HG02798 (cell line): ENCODE results near the gene AQP7.
A peak's percentile ranks its signal among the peaks of the same experiment; 100 is the strongest.
"Not testable (repeated sequence)": the region's sequence is repeated elsewhere in the genome, so short reads cannot be mapped to it uniquely, and the experiment has no call there.

Experiments used
- ATAC-seq: cut with Tn5 transposase; IDR thresholded peaks from one replicate; pipeline ENCODE4 v1.9.1; 2021; ENCODE audit warnings: mild to moderate bottlenecking; ENCODE audit not compliant: unreplicated experiment, poor library complexity

The AQP7 gene

GRCh38 chr9:33378121-33378795 is 24.1 kb downstream of the AQP7 start:
- no peak for ATAC-seq

- no peak for ATAC-seq
Observed at GRCh38 chr9:33377089-33377715, 25.2 kb downstream of the AQP7 start.

DNA sequence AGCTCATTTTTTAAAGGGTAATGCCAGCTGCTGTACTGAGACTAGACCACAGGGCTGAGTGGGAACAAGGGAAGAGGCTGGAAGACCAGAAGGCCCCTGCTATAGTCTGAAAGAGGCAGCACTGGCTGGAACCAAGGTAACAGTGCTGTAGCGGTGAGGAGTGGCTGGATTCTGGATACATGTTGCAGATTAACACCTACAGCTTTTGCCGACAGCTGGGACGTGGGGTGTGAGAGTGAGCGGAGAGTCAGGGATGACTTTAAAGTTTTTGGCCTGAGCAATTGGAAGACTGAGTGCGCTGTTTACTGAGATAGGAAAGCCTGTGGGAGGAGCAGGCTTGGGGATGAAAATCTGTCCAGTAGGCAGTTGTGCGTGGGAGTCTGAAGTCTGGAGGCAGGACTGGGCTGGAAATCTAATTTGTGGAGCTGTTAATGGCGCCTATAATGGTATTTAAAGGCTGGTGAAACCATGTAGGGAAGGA is 26.5 kb downstream of the AQP7 start:
- no peak for ATAC-seq

GRCh38 chr9:33375238-33375840 is 27.0 kb downstream of the AQP7 start:
- ATAC-seq = no peak

DNA sequence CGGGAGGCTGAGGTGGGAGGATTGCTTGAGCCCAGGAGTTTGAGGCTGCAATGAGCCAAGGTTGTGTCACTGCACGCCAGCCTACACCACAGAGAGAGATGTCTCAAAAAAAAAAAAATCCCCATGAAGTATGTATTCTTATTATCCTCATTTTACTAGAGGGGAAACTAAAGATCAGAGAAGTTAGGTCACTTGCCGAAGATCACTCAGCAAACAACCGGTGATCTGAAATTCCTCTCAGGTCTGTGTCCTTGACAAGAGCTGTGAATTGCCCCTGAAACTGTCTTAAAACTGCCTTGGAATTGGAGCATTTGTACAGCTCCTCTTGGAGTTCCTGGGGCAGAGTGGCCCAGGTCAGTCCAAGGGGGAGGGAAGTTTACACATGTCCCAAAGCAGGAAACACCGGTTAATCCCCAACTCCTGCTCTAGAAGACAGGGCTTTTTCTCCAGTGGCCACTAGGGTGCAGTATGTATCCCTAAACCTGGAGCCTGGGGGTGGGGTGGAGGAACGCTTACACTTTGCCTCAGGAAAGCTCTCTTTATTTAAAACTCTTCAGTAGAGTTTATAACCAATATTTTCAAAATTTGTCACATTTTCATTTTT is 27.6 kb downstream of the AQP7 start:
- ATAC-seq = peak; percentile 66

DNA sequence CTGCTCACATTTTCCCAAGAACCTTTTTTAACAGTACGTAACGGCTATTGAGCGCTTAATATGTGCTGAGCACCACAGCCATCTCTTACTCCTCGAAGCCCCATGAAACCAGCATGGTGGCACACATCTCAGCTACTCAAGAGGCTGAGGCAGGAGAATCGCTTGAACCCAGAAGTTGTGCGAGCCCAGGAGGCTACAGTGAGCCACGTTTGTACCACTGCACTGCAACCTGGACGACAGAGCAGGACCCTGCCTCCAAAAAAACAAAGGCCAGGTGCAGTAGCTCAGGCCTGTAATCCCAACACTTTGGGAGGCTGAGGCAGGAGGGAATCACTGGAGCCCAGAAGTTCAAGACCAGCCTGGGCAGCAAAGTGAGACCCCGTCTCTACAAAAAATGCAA is 28.2 kb downstream of the AQP7 start:
- ATAC-seq = no peak

DNA sequence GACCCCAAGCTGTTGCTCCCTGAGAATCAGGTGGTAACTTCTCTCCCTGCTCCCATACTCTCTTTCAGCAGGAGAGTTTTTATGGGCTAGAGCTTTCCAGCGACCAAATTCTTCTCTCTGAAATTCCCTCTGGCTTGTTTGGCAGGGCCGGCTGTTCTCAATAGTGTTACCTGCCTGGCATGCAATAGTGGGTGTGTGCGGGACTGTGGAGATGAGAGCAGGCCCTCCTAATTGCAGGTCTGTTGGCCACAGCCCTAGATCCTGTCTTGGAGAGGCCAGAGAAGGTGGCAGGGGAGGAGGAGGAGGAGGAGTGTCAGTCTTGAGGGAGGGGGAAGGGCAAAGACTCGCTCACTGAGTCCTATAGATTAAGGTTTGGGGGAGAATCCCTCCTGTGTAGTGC is 29.5 kb downstream of the AQP7 start:
- no peak for ATAC-seq

DNA sequence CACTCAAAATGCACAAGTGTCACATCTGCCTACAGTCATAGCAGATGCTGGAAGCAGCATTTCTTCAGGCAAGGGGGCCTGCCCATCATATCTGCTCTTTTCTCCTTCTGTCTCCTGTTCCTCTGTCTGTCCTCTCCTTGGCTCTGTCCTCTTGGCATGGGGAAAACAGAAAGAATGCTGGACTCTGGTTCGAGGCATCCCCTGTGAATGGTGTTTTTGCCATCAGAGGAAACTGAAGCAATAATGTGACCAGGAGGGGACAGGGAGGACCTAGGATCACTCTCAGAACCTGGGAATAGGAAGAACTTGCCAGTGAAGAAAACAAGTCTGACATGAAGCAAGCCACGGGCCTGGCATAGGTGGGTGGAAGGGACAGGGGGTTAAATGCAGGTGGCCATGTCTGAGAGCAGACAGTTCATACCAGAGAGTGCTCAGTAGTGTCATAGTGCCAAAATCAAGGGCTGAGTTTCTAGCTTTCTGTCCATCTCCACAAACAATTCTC is 35.3 kb downstream of the AQP7 start:
- no peak for ATAC-seq

DNA sequence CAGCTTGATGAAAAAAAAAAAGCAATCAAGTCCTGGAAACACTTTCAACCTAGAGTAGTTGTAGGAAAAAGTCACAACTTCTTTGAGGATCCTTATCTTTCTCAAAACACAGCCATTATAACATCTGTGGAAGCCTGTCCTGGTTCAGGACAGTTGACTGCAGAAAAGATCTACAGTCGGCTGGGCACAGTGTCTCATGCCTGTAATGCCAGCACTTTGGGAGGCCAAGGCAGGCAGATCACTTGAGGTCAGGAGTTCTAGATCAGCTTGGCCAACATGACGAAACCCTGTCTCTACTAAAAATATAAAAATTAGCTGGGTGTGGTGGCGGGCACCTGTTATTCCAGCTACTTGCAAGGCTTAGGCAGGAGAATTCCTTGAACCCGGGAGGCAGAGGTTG is 37.6 kb downstream of the AQP7 start:
- not testable (repeated sequence) for ATAC-seq

DNA sequence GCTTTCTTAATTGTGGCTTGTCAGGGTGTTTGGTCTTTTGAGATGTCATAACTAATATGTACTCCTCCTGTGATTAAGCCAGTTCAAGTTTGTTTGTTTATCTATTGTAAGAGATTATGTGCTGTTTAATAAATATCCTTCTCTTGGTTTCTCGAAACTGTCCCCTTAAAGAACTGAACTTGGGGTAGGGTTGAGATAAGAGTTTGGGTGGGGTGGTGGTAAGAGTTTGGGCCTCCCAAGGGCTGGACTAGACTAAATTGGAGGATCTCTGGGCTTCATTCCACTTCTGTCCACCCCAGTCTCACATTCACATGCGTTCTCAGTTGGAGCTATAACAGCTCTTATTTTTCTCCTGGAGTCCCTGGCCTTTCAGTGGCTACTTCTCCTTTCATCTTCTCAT is 38.2 kb downstream of the AQP7 start:
- ATAC-seq = no peak

DNA sequence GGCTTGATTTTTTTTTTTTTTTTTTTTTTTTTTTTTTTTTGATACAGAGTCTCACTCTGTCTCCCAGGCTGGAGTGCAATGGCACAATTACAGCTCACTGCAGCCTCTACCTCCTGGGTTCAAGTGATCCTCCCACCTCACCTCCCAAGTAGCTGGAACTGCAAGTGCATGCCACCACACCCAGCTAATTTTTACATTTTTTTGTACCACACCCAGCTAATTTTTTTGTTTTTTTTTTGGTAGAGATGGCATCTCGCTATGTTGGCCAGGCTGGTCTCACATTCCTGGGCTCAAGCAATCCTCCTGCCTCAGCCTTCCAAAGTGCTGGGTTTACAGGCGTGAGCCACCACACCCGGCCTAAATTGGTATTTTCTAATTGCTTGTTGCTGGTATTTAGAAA is 43.7 kb downstream of the AQP7 start:
- not testable (repeated sequence) for ATAC-seq

GRCh38 chr9:33355933-33356332 is 46.4 kb downstream of the AQP7 start:
- ATAC-seq = no peak

DNA sequence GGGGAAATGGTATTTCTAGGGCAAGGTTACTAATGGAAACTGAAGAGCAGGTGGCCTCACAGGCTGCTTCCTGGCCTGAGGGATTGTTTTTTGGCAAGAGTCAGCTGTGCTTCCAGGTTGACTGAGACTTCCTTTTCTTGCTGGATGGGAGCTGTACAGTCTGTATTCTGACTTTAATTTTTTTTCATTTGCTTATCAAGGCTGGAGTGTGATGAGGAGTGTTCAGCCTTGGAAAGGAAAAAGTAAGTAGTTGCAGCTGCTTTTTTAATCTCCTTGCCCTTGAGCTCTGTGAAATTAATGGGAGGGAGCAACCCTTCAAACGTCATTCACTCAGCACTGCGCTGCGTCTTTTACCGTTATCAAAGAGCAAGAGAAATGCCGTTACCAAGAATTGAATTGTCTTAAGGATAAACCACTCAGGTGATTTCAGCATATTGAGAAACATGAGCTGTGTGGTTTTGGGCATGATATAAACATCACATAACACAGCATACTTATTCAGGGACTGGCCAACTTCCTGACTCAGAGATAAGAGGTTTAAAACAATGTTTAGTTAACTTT is 47.6 kb downstream of the AQP7 start:
- ATAC-seq = no peak

DNA sequence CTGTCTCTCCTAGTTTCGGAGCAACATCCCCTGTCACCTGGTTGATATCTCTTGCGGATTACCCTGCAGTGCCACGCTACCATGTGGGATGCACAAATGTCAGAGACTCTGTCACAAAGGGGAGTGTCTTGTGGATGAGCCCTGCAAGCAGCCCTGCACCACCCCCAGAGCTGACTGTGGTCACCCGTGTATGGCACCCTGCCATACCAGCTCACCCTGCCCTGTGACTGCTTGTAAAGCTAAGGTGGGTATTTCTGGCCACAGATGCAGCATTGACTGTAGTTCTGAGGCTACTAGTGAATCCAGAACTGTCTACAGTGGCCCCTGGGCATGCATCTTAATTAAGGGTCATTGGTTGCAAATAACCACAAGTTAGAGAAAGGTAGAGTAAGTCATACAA is 50.8 kb downstream of the AQP7 start:
- ATAC-seq = no peak

- no peak for ATAC-seq
Observed at GRCh38 chr9:33350310-33350709, 52.1 kb downstream of the AQP7 start.

- no peak for ATAC-seq
Observed at GRCh38 chr9:33349743-33350142, 52.6 kb downstream of the AQP7 start.

DNA sequence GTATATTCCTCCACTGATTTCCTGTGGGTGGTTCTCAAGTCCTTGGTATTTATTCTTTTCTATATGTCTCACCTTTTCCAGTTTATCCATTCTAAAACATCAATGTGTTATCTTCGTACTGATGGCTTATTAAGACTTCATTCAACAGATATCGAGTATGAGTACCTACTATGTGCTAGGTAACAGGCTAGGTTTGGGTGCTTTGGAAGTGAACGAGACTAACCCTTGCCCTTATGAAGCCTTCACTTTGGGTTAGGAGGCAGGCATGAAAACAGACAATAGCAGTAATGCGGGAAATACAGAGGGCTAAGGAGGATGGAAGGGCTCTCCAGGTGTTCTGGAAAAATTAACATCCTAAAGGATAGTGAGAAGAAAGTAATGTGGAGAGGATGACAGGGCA is 53.4 kb downstream of the AQP7 start:
- ATAC-seq = no peak

- no peak for ATAC-seq
Observed at GRCh38 chr9:33346564-33346963, 55.8 kb downstream of the AQP7 start.

GRCh38 chr9:33344145-33344544 is 58.2 kb downstream of the AQP7 start:
- ATAC-seq = no peak

DNA sequence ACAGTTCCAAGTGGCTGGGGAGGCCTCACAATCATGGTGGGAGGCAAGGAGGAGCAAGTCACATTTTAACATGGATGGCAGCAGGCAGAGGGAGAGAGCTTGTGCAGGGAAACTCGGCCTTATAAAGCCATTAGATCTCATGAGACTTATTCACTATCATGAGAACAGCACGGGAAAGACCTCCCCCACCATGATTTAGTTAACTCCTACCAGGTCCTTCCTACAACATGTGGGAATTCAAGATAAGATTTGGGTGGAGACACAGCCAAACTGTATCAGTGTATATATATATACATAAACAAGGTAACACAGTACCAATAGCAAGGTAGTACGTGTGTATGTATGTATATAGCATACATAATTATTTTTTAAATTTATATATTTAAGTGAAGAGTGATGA is 61.2 kb downstream of the AQP7 start:
- ATAC-seq = no peak

- no peak for ATAC-seq
Observed at GRCh38 chr9:33340186-33340585, 62.2 kb downstream of the AQP7 start.
